GM20000 (cell line): ENCODE measurements around the gene SRPRB.

Source experiments
- DNase-seq: peaks from one replicate; pipeline ENCODE4 v3.0.0; 2012; ENCODE audit warnings: low spot score
- TF ChIP-seq, protein P1 (sequence below): IDR thresholded peaks from 2 replicates; pipeline ENCODE4 v1.5.1; 2012; ENCODE audit warnings: mild to moderate bottlenecking, control low read depth; ENCODE audit errors: extremely low read depth, missing control alignments

The SRPRB gene

GRCh38 chr3:133870822-133871221 lies 65.2 kb downstream of the SRPRB start:
- no peak for DNase-seq
- TF ChIP-seq, protein P1, sequence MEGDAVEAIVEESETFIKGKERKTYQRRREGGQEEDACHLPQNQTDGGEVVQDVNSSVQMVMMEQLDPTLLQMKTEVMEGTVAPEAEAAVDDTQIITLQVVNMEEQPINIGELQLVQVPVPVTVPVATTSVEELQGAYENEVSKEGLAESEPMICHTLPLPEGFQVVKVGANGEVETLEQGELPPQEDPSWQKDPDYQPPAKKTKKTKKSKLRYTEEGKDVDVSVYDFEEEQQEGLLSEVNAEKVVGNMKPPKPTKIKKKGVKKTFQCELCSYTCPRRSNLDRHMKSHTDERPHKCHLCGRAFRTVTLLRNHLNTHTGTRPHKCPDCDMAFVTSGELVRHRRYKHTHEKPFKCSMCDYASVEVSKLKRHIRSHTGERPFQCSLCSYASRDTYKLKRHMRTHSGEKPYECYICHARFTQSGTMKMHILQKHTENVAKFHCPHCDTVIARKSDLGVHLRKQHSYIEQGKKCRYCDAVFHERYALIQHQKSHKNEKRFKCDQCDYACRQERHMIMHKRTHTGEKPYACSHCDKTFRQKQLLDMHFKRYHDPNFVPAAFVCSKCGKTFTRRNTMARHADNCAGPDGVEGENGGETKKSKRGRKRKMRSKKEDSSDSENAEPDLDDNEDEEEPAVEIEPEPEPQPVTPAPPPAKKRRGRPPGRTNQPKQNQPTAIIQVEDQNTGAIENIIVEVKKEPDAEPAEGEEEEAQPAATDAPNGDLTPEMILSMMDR: no peak
